GM23338 (cell line): ENCODE data around the gene ETV6. TPM values are rescaled to one million over a fixed set of nuclear protein-coding genes. Genes with fewer than 3 reads are reported as not detected.

ENCODE experiments used
- ATAC-seq: fragments of 200-7000 bp; cut with Tn5 transposase; 3 replicates; pipeline ENCODE4 v1.9.1; 2020
- DNase-seq: peaks from one replicate; pipeline ENCODE4 v3.0.0-alpha.2; 2015; ENCODE audit warnings: low spot score
- H2AFZ ChIP-seq: fragments of 200-600 bp; sonication (generic); 2 replicates; pipeline ENCODE4 v1.8.0; 2016; ENCODE audit warnings: antibody characterized with exemption, mild to moderate bottlenecking, moderate library complexity
- H3F3A ChIP-seq: fragments of 200-600 bp; sonication (generic); replicated peaks from 2 replicates; pipeline ENCODE4 v1.8.0; 2017; ENCODE audit warnings: antibody characterized with exemption, mixed run types, low read depth
- H3K27ac ChIP-seq: fragments of 200-600 bp; sonication (generic); 2 replicates; pipeline ENCODE4 v1.6.1; 2016; ENCODE audit warnings: low read depth
- H3K27me3 ChIP-seq: fragments of 200-600 bp; sonication (generic); 2 replicates; pipeline ENCODE4 v1.8.0; 2016; ENCODE audit warnings: mild to moderate bottlenecking, mixed run types, moderate library complexity; ENCODE audit not compliant: insufficient read depth
- H3K36me3 ChIP-seq: fragments of 200-600 bp; sonication (generic); 2 replicates; pipeline ENCODE4 v1.8.0; 2016; ENCODE audit warnings: mild to moderate bottlenecking; ENCODE audit not compliant: insufficient read depth
- H3K4me1 ChIP-seq: fragments of 200-600 bp; sonication (generic); 2 replicates; pipeline ENCODE4 v1.8.0; 2016; ENCODE audit warnings: mild to moderate bottlenecking, moderate library complexity; ENCODE audit not compliant: insufficient read depth
- H3K4me2 ChIP-seq: fragments of 200-600 bp; sonication (generic); 2 replicates; pipeline ENCODE4 v1.7.1; 2017; ENCODE audit warnings: mixed run types
- H3K4me3 ChIP-seq: fragments of 200-600 bp; sonication (generic); 2 replicates; pipeline ENCODE4 v1.6.1; 2016; ENCODE audit warnings: mixed run types
- H3K79me2 ChIP-seq: fragments of 200-600 bp; sonication (generic); replicated peaks from 2 replicates; pipeline ENCODE4 v1.8.0; 2017; ENCODE audit warnings: mild to moderate bottlenecking; ENCODE audit not compliant: insufficient read depth
- H3K9me2 ChIP-seq: fragments of 200-600 bp; sonication (generic); 2 replicates; pipeline ENCODE4 v1.8.0; 2017; ENCODE audit not compliant: insufficient read depth
- H4K20me1 ChIP-seq: fragments of 200-600 bp; sonication (generic); replicated peaks from 2 replicates; pipeline ENCODE4 v1.8.0; 2017; ENCODE audit warnings: mild to moderate bottlenecking; ENCODE audit not compliant: insufficient read depth
- H3K27ac Mint-ChIP-seq: 2 replicates; pipeline ENCODE4 v1.8.0; 2020; ENCODE audit warnings: inconsistent platforms, mild to moderate bottlenecking, moderate library complexity, mixed read lengths
- H3K27me3 Mint-ChIP-seq: 3 replicates; pipeline ENCODE4 v1.8.0; 2022; ENCODE audit warnings: low read depth, mild to moderate bottlenecking, moderate library complexity, mixed read lengths, inconsistent platforms; ENCODE audit not compliant: insufficient read depth, poor library complexity
- H3K36me3 Mint-ChIP-seq: 3 replicates; pipeline ENCODE4 v1.8.0; 2021; ENCODE audit warnings: low read depth, mild to moderate bottlenecking, inconsistent platforms, moderate library complexity, mixed read lengths
- H3K4me1 Mint-ChIP-seq: 3 replicates; pipeline ENCODE4 v1.8.0; 2020; ENCODE audit warnings: mild to moderate bottlenecking, inconsistent platforms, mixed read lengths
- H3K4me3 Mint-ChIP-seq: 3 replicates; pipeline ENCODE4 v1.8.0; 2021; ENCODE audit warnings: moderate library complexity, mild to moderate bottlenecking, inconsistent platforms, mixed read lengths
- H3K9me3 Mint-ChIP-seq: 3 replicates; pipeline ENCODE4 v1.8.0; 2020; ENCODE audit warnings: moderate library complexity, mild to moderate bottlenecking, inconsistent platforms, mixed read lengths
- CREB1 ChIP-seq: fragments of 250-450 bp; sonication (Bioruptor Pico); IDR thresholded peaks from 2 replicates; pipeline ENCODE4 v1.5.0; 2020; ENCODE audit warnings: low read depth, mild to moderate bottlenecking, moderate library complexity
- CTCF ChIP-seq, 2 experiments: fragments of 200-600 bp in 1 of 2; sonication (generic) in 1 of 2; conservative IDR thresholded peaks; 2 replicates each; pipeline versions ENCODE4 v1.5.1 to v1.6.1; 2016 to 2017; ENCODE audit warnings: antibody characterized with exemption in 2 of 2, low read depth in 2 of 2, mild to moderate bottlenecking in 2 of 2, moderate library complexity in 1 of 2
- ETS1 ChIP-seq: IDR thresholded peaks from 2 replicates; pipeline ENCODE4 v1.6.1; 2016; ENCODE audit warnings: antibody characterized with exemption
- EZH2 ChIP-seq: fragments of 200-600 bp; sonication (generic); IDR thresholded peaks from one replicate; pipeline ENCODE4 v1.8.0; 2017; ENCODE audit warnings: antibody characterized with exemption, mild to moderate bottlenecking, low read depth; ENCODE audit not compliant: unreplicated experiment
- EZH2phosphoT487 ChIP-seq: fragments of 200-600 bp; sonication (generic); IDR thresholded peaks from one replicate; pipeline ENCODE4 v1.8.1; 2018; ENCODE audit warnings: antibody characterized with exemption; ENCODE audit not compliant: unreplicated experiment
- JUNB ChIP-seq: IDR thresholded peaks from one replicate; pipeline ENCODE4 v1.6.1; 2016; ENCODE audit warnings: antibody characterized with exemption; ENCODE audit not compliant: unreplicated experiment
- NANOG ChIP-seq: IDR thresholded peaks from 2 replicates; pipeline ENCODE4 v1.6.1; 2016; ENCODE audit warnings: antibody characterized with exemption, borderline replicate concordance
- POLR2AphosphoS5 ChIP-seq: IDR thresholded peaks from 2 replicates; pipeline ENCODE4 v1.6.1; 2016; ENCODE audit warnings: antibody characterized with exemption, low read depth
- REST ChIP-seq: IDR thresholded peaks from one replicate; pipeline ENCODE4 v1.6.1; 2018; ENCODE audit warnings: antibody characterized with exemption; ENCODE audit not compliant: unreplicated experiment
- STAT1 ChIP-seq: IDR thresholded peaks from one replicate; pipeline ENCODE4 v1.6.1; 2016; ENCODE audit warnings: antibody characterized with exemption; ENCODE audit not compliant: unreplicated experiment
- ZNF114 ChIP-seq: fragments of 250-450 bp; sonication (Bioruptor Pico); IDR thresholded peaks from 2 replicates; pipeline ENCODE4 v1.5.0; 2020; ENCODE audit warnings: mild to moderate bottlenecking, moderate library complexity
- ZNF331 ChIP-seq: fragments of 250-450 bp; sonication (Bioruptor Pico); IDR thresholded peaks from 2 replicates; pipeline ENCODE4 v1.5.0; 2020; ENCODE audit warnings: low read depth, mild to moderate bottlenecking, moderate library complexity
- ZNF462 ChIP-seq: fragments of 250-450 bp; sonication (Bioruptor Pico); IDR thresholded peaks from 2 replicates; pipeline ENCODE4 v1.5.0; 2020; ENCODE audit warnings: mild to moderate bottlenecking, moderate library complexity
- polyA plus RNA-seq: library from polyadenylated mRNA; unstranded; fragments of >200 nt; fragmentation: Nextera tagmentation; extraction: Ambion mirVana; gene quantifications from 2 replicates; pipeline ENCODE4 v1.2.1, GENCODE V29; 2016
- total RNA-seq: library from RNA; depleted of rRNA; stranded (reverse); fragments of >200 nt; shearing (Covaris generic); gene quantifications from 2 replicates; pipeline ENCODE4 v1.2.3, GENCODE V29; 2014

The ETV6 gene
- total and polyA plus RNA-seq, 2 experiments from 2014 or later: 7.5 to 15.1 TPM

- Histone ChIP-seq H3K27ac (no peak overlapping the region), H4K20me1 (no peaks in the 10 kb centered on the region), H3K79me2 (no peaks in the 10 kb centered on the region), H3K27me3 (no peaks in the 10 kb centered on the region), H3K4me2 (no peak overlapping the region), H2AFZ (no peak overlapping the region), H3F3A (no peaks in the 10 kb centered on the region), H3K9me2 (no peaks in the 10 kb centered on the region), H3K36me3 (no peaks in the 10 kb centered on the region), H3K4me3 (no peak overlapping the region), H3K4me1 (peaks cover 55% of the 10 kb centered on the region)
- Mint-ChIP-seq H3K27me3 (peaks cover 2% of the 10 kb centered on the region), H3K4me1 (peaks cover 63% of the 10 kb centered on the region), H3K4me3 (no peak overlapping the region), H3K9me3 (no peaks in the 10 kb centered on the region; the same call in 2 of the 3 replicates), H3K27ac (no peak overlapping the region), H3K36me3 (no peaks in the 10 kb centered on the region)
- ATAC-seq: no peak
- TF ChIP-seq CREB1 (no peak), ZNF331 (CRISPR knock-in tag) (no peak), JUNB (no peak), STAT1 (no peak), ETS1 (no peak), CTCF (conservative IDR thresholded peaks at IDR 0.05; ENCODE audit: low read depth in 2 of 2) (no peak), ZNF114 (CRISPR knock-in tag) (no peak), NANOG (no peak), EZH2phosphoT487 (no peak), ZNF462 (CRISPR knock-in tag) (no peak), EZH2 (no peak), POLR2AphosphoS5 (no peak), REST (no peak)
- DNase-seq: no peak
These were observed 160.7 kb downstream of the ETV6 start for GRCh38 chr12:11810206-11810545.
